Activated T-cell treated with anti-CD3 and anti-CD28 coated beads, Interleukin-2, amount 50 U/mL, for 24 hours (primary cell): ENCODE measurements around the gene LHX3.

Experiments used
- DNase-seq: peaks from one replicate; pipeline ENCODE4 v3.0.0-alpha.2; 2020
- H3K27ac Mint-ChIP-seq: 2 replicates; pipeline ENCODE4 v1.8.0; 2020; ENCODE audit warnings: mild to moderate bottlenecking, mixed read lengths
- H3K27me3 Mint-ChIP-seq: 2 replicates; pipeline ENCODE4 v1.8.0; 2020; ENCODE audit warnings: mixed read lengths
- H3K36me3 Mint-ChIP-seq: 2 replicates; pipeline ENCODE4 v1.8.0; 2020; ENCODE audit warnings: low read depth, mixed read lengths
- H3K4me1 Mint-ChIP-seq: 2 replicates; pipeline ENCODE4 v1.8.0; 2020; ENCODE audit warnings: low read depth, mixed read lengths
- H3K4me3 Mint-ChIP-seq: 2 replicates; pipeline ENCODE4 v1.8.0; 2020; ENCODE audit warnings: mild to moderate bottlenecking, moderate library complexity, mixed read lengths
- H3K9me3 Mint-ChIP-seq: 2 replicates; pipeline ENCODE4 v1.8.0; 2020; ENCODE audit warnings: mixed read lengths

LHX3 gene

GRCh38 chr9:136163248-136163850 is 41.6 kb downstream of the LHX3 start:
- Mint-ChIP-seq H3K4me3 (no peak overlapping the region), H3K4me1 (no peaks in the 10 kb centered on the region), H3K27me3 (peaks cover 5% of the 10 kb centered on the region), H3K36me3 (no peaks in the 10 kb centered on the region), H3K27ac (no peak overlapping the region), H3K9me3 (peaks cover 3% of the 10 kb centered on the region)
- no peak for DNase-seq

GRCh38 chr9:136160995-136161610 is 43.8 kb downstream of the LHX3 start:
- DNase-seq = no peak
- no peak overlapping the region for H3K27ac Mint-ChIP-seq
- no peaks in the 10 kb centered on the region for H3K36me3 Mint-ChIP-seq
- H3K4me3 Mint-ChIP-seq = no peak overlapping the region
- peaks cover 3% of the 10 kb centered on the region for H3K9me3 Mint-ChIP-seq
- no peaks in the 10 kb centered on the region for H3K4me1 Mint-ChIP-seq
- peaks cover 3% of the 10 kb centered on the region for H3K27me3 Mint-ChIP-seq

- Mint-ChIP-seq H3K36me3 (no peaks in the 10 kb centered on the region), H3K9me3 (peaks cover 3% of the 10 kb centered on the region), H3K27ac (no peak overlapping the region), H3K27me3 (peaks cover 3% of the 10 kb centered on the region), H3K4me1 (no peaks in the 10 kb centered on the region), H3K4me3 (no peak overlapping the region)
- DNase-seq = no peak
Measured at GRCh38 chr9:136160381-136160841, 44.5 kb downstream of the LHX3 start.

GRCh38 chr9:136159851-136160250 is 45.1 kb downstream of the LHX3 start:
- Mint-ChIP-seq H3K27me3 (peaks cover 6% of the 10 kb centered on the region), H3K4me1 (no peaks in the 10 kb centered on the region), H3K9me3 (peaks cover 3% of the 10 kb centered on the region), H3K4me3 (no peak overlapping the region), H3K27ac (no peak overlapping the region), H3K36me3 (no peaks in the 10 kb centered on the region)
- no peak for DNase-seq

- Mint-ChIP-seq H3K4me3 (no peak overlapping the region), H3K27ac (no peak overlapping the region), H3K36me3 (no peaks in the 10 kb centered on the region), H3K27me3 (peaks cover 8% of the 10 kb centered on the region), H3K9me3 (no peaks in the 10 kb centered on the region), H3K4me1 (no peaks in the 10 kb centered on the region)
- no peak for DNase-seq
Measured at GRCh38 chr9:136157477-136158265, 47.3 kb downstream of the LHX3 start.

GRCh38 chr9:136156209-136157120 is 48.5 kb downstream of the LHX3 start:
- peaks cover 8% of the 10 kb centered on the region for H3K27me3 Mint-ChIP-seq
- H3K27ac Mint-ChIP-seq = no peak overlapping the region

GRCh38 chr9:136155576-136155975 is 49.4 kb downstream of the LHX3 start:
- no peaks in the 10 kb centered on the region for H3K9me3 Mint-ChIP-seq
- DNase-seq = no peak
- peaks cover 5% of the 10 kb centered on the region for H3K27me3 Mint-ChIP-seq
- H3K4me1 Mint-ChIP-seq = no peaks in the 10 kb centered on the region
- H3K36me3 Mint-ChIP-seq = no peaks in the 10 kb centered on the region
- H3K4me3 Mint-ChIP-seq = no peak overlapping the region
- H3K27ac Mint-ChIP-seq = no peak overlapping the region

More at GRCh38 chr9:136156209-136157120, 48.5 kb downstream of the LHX3 start:
- H3K4me1 Mint-ChIP-seq = no peaks in the 10 kb centered on the region
- no peaks in the 10 kb centered on the region for H3K36me3 Mint-ChIP-seq
- H3K9me3 Mint-ChIP-seq = no peaks in the 10 kb centered on the region
- no peak overlapping the region for H3K4me3 Mint-ChIP-seq
- DNase-seq = no peak

- no peaks in the 10 kb centered on the region for H3K9me3 Mint-ChIP-seq
- H3K27me3 Mint-ChIP-seq = peaks cover 5% of the 10 kb centered on the region
- H3K27ac Mint-ChIP-seq = no peak overlapping the region
- no peak overlapping the region for H3K4me3 Mint-ChIP-seq
- no peaks in the 10 kb centered on the region for H3K36me3 Mint-ChIP-seq
- no peak for DNase-seq
- H3K4me1 Mint-ChIP-seq = no peaks in the 10 kb centered on the region
Measured at GRCh38 chr9:136154943-136155342, 50.0 kb downstream of the LHX3 start.

- Mint-ChIP-seq H3K27ac (no peak overlapping the region), H3K4me3 (no peak overlapping the region), H3K36me3 (no peaks in the 10 kb centered on the region)
Measured at GRCh38 chr9:136153381-136154065, 51.4 kb downstream of the LHX3 start.

GRCh38 chr9:136152931-136153330 is 52.0 kb downstream of the LHX3 start:
- peaks cover 5% of the 10 kb centered on the region for H3K27me3 Mint-ChIP-seq
- DNase-seq = no peak
- H3K27ac Mint-ChIP-seq = no peak overlapping the region
- H3K36me3 Mint-ChIP-seq = no peaks in the 10 kb centered on the region
- H3K9me3 Mint-ChIP-seq = no peaks in the 10 kb centered on the region
- H3K4me1 Mint-ChIP-seq = no peaks in the 10 kb centered on the region
- H3K4me3 Mint-ChIP-seq = no peak overlapping the region

More at GRCh38 chr9:136153381-136154065, 51.4 kb downstream of the LHX3 start:
- no peaks in the 10 kb centered on the region for H3K9me3 Mint-ChIP-seq
- no peaks in the 10 kb centered on the region for H3K4me1 Mint-ChIP-seq
- H3K27me3 Mint-ChIP-seq = peaks cover 5% of the 10 kb centered on the region
- DNase-seq = no peak

- no peaks in the 10 kb centered on the region for H3K4me1 Mint-ChIP-seq
- H3K27ac Mint-ChIP-seq = no peak overlapping the region
- no peaks in the 10 kb centered on the region for H3K36me3 Mint-ChIP-seq
- no peak overlapping the region for H3K4me3 Mint-ChIP-seq
- peaks cover 5% of the 10 kb centered on the region for H3K27me3 Mint-ChIP-seq
- no peaks in the 10 kb centered on the region for H3K9me3 Mint-ChIP-seq
- no peak for DNase-seq
Measured at GRCh38 chr9:136152543-136152866, 52.4 kb downstream of the LHX3 start.

- DNase-seq = no peak
- Mint-ChIP-seq H3K9me3 (no peaks in the 10 kb centered on the region), H3K36me3 (no peaks in the 10 kb centered on the region), H3K27ac (no peak overlapping the region), H3K4me1 (no peaks in the 10 kb centered on the region), H3K4me3 (no peak overlapping the region), H3K27me3 (peaks cover 5% of the 10 kb centered on the region)
Measured at GRCh38 chr9:136151848-136152542, 52.9 kb downstream of the LHX3 start.

GRCh38 chr9:136151214-136151804 is 53.6 kb downstream of the LHX3 start:
- no peaks in the 10 kb centered on the region for H3K9me3 Mint-ChIP-seq
- H3K36me3 Mint-ChIP-seq = no peaks in the 10 kb centered on the region
- H3K27ac Mint-ChIP-seq = no peak overlapping the region
- DNase-seq = no peak
- no peaks in the 10 kb centered on the region for H3K4me1 Mint-ChIP-seq
- peaks cover 9% of the 10 kb centered on the region for H3K27me3 Mint-ChIP-seq
- no peak overlapping the region for H3K4me3 Mint-ChIP-seq
